Esophagus squamous epithelium (tissue), 5 donors: Measurements from ENCODE around the gene ZFAND3. TPM values are rescaled to one million over a fixed set of nuclear protein-coding genes. Genes with fewer than 3 reads are reported as not detected.

Experiments used
- DNase-seq: peaks from one replicate; lab custom pipeline; 2025; lab: John Stamatoyannopoulos, UW
- H3K27ac ChIP-seq, 4 donors: fragments of 200-600 bp; sonication (generic); one replicate each; pipeline ENCODE4 v1.5.1; 2016 to 2019; ENCODE audit warnings: mild to moderate bottlenecking in 1 of 4
- H3K27me3 ChIP-seq, 4 donors: fragments of 200-600 bp; sonication (generic); 1 replicate in 3 of 4; 2 replicates in 1 of 4; pipeline versions ENCODE4 v1.5.1 to v1.6.0; 2017 to 2021; ENCODE audit warnings: antibody characterized with exemption in 1 of 4
- H3K36me3 ChIP-seq, 3 donors: fragments of 200-600 bp; sonication (generic); one replicate each; pipeline ENCODE4 v1.5.1; 2016 to 2019
- H3K4me1 ChIP-seq, 3 donors: fragments of 200-600 bp; sonication (generic); one replicate each; pipeline ENCODE4 v1.5.1; 2017 to 2019
- H3K4me3 ChIP-seq, 4 donors: fragments of 200-600 bp; sonication (generic); 1 replicate in 3 of 4; 2 replicates in 1 of 4; pipeline ENCODE4 v1.5.1; 2016 to 2019; ENCODE audit warnings: mild to moderate bottlenecking in 2 of 4, moderate library complexity in 1 of 4
- H3K9me3 ChIP-seq, 3 donors: fragments of 200-600 bp; sonication (generic); one replicate each; pipeline ENCODE4 v1.5.1; 2016 to 2019
- POLR2A ChIP-seq, 4 donors: fragments of 450-650 bp; IDR thresholded peaks; one replicate each; pipeline ENCODE4 v1.6.1; 2017; ENCODE audit warnings: antibody characterized with exemption in 4 of 4, mild to moderate bottlenecking in 4 of 4, moderate library complexity in 3 of 4
- WGBS, 2 donors: methylation state at CpG; one replicate each; pipeline ENCODE4 v1.1.5; 2018; 5-methylcytosine and 5-hydroxymethylcytosine counted together
- intact Hi-C: fragments of 100-400 bp; cut with DNase I; formaldehyde crosslinking; loops from one replicate; pipeline ENCODE4 v1.15.0; 2022
- total RNA-seq, 4 donors: library from RNA; depleted of rRNA; stranded (reverse); fragments of >200 nt; gene quantifications; one replicate each; pipeline ENCODE4 v1.1.0, GENCODE V29; 2016
- TF ChIP-seq, protein P1 (sequence below), 6 experiments: fragments of 450-650 bp in 4 of 6; fragments of 200-600 bp in 2 of 6; sonication (generic) in 2 of 6; IDR thresholded peaks; one replicate each; pipeline ENCODE4 v1.5.1; 2016 to 2019; ENCODE audit warnings: antibody characterized with exemption in 6 of 6, mild to moderate bottlenecking in 4 of 6, moderate library complexity in 4 of 6
- donor health status: DM: yes; HTN: yes; CAD: no.

The ZFAND3 gene
- total RNA-seq, 4 donors from 2014 or later, result 15.7 to 23.8 (median 20.9) TPM

DNA sequence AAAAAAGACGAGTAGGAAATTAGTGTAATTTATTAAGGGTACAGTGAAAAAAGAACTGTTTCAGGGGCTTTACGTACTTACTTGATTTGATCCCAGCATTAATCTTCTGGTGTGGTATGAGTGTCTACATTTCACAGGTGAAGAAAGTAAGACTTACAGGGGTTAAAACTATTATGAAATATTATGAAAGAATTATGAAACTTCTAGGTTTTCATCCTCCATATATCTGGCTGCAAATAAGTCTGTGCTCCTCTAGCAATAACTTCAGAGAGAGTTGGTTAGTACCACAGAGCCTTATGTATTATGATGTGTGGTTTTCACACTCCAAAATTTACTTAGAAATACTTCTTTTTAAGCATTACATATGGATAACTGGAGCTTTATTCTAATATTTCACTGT, 41.9 kb downstream of the ZFAND3 start:
- WGBS, 2 donors, result 74 to 79% methylated on average over 2 of the region's 2 CpGs

DNA sequence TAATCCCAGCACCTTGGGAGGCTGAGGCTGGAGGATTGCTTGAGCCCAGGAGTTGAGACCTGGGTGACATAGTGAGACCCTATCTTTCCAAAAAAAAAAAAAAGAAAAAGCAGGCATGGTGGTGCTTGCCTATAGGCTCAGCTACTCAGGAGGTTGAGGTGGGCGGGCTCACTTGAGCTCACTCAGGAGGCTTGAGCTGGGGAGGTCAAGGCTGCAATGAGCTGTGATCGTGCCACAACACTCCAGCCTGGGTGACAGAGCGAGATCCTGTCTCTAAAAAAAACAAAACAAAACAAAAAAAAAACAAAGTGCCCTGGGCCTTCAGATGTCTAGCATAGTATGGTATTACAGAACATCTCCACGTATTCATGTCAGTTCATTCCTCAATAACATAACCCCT, 42.9 kb downstream of the ZFAND3 start:
- H3K4me3 ChIP-seq, result no peak overlapping the region
- no peaks in the 10 kb centered on the region for H3K27me3 ChIP-seq
- TF ChIP-seq, protein P1, sequence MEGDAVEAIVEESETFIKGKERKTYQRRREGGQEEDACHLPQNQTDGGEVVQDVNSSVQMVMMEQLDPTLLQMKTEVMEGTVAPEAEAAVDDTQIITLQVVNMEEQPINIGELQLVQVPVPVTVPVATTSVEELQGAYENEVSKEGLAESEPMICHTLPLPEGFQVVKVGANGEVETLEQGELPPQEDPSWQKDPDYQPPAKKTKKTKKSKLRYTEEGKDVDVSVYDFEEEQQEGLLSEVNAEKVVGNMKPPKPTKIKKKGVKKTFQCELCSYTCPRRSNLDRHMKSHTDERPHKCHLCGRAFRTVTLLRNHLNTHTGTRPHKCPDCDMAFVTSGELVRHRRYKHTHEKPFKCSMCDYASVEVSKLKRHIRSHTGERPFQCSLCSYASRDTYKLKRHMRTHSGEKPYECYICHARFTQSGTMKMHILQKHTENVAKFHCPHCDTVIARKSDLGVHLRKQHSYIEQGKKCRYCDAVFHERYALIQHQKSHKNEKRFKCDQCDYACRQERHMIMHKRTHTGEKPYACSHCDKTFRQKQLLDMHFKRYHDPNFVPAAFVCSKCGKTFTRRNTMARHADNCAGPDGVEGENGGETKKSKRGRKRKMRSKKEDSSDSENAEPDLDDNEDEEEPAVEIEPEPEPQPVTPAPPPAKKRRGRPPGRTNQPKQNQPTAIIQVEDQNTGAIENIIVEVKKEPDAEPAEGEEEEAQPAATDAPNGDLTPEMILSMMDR (IDR thresholded peaks at IDR 0.05), result no peak
- no peak for TF ChIP-seq POLR2A (IDR thresholded peaks at IDR 0.05)
- no peak overlapping the region for H3K27ac ChIP-seq
- WGBS, 2 donors, result 81 to 91% methylated on average over 4 of the region's 4 CpGs
- H3K36me3 ChIP-seq, result peaks cover 0 to 3% (median 0%) of the 10 kb centered on the region in 3 donors
- intact Hi-C loops, result no loop called here
- no peaks in the 10 kb centered on the region for H3K9me3 ChIP-seq
- H3K4me1 ChIP-seq, result peaks cover 4 to 65% (median 11%) of the 10 kb centered on the region in 3 donors
- DNase-seq, result no peak

More for the DNA sequence above, 41.9 kb downstream of the ZFAND3 start:
- peaks cover 0 to 3% (median 0%) of the 10 kb centered on the region in 3 donors for H3K36me3 ChIP-seq
- no peak for DNase-seq
- no peaks in the 10 kb centered on the region for H3K9me3 ChIP-seq
- intact Hi-C loops, result no loop called here
- peaks cover 0 to 56% (median 2%) of the 10 kb centered on the region in 3 donors for H3K4me1 ChIP-seq
- no peak overlapping the region for H3K4me3 ChIP-seq
- H3K27ac ChIP-seq, result no peak overlapping the region
- no peaks in the 10 kb centered on the region for H3K27me3 ChIP-seq
- TF ChIP-seq, protein P1 (IDR thresholded peaks at IDR 0.05), result no peak

DNA sequence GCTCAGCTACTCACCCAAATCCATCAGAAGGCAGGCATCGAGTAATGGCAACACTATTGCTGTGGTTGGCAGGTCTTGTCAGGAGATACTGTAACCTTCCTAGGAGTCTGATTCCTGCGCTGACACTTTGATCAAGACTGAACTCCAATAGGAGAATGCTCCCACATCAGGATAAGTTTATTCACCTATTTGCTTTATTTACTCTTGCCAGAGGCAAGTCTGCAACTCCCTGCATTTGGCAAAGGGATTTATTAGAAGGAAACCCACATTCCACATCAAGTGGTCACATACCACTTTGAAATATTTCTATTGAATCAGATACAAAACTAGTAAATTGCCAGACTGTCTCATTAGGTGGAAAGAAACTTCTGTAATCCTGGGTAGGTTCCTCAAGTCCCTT, 43.5 kb downstream of the ZFAND3 start:
- no peak for DNase-seq
- no peaks in the 10 kb centered on the region for H3K9me3 ChIP-seq
- no peak overlapping the region for H3K27ac ChIP-seq
- peaks cover 4 to 65% (median 11%) of the 10 kb centered on the region in 3 donors for H3K4me1 ChIP-seq
- H3K27me3 ChIP-seq, result no peaks in the 10 kb centered on the region
- no peak for TF ChIP-seq POLR2A (IDR thresholded peaks at IDR 0.05)
- TF ChIP-seq, protein P1 (IDR thresholded peaks at IDR 0.05), result no peak
- intact Hi-C loops, result no loop called here
- H3K4me3 ChIP-seq, result no peak overlapping the region
- H3K36me3 ChIP-seq, result peaks cover 0 to 3% (median 0%) of the 10 kb centered on the region in 3 donors
- 67 to 69% methylated on average over 2 of the region's 2 CpGs for WGBS, 2 donors

DNA sequence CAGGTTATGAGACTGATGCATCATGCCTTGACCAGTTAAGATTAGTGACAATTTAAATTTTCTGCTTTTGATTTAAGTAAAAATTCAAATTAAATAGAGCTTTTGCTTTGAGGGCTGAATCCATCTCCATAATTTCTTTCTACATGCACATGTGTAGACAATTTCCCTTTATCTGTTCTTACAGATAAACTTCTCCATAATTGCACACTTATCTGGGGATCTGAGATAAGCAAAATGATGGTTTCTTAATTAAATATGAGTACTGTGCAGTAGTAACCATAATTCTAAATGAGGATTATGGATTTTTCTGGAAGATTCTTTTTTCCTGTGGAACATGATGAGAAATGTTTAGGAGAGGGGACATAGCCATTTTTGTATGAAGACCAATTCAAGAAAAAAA, 44.7 kb downstream of the ZFAND3 start:
- intact Hi-C loops, result no loop called here
- Histone ChIP-seq H3K4me3 (no peak overlapping the region), H3K4me1 (peaks cover 4 to 64% (median 16%) of the 10 kb centered on the region in 3 donors), H3K9me3 (no peaks in the 10 kb centered on the region), H3K27me3 (no peaks in the 10 kb centered on the region), H3K36me3 (peaks cover 0 to 3% (median 0%) of the 10 kb centered on the region in 3 donors), H3K27ac (no peak overlapping the region)
- DNase-seq, result no peak
- TF ChIP-seq, protein P1 (IDR thresholded peaks at IDR 0.05), result no peak

DNA sequence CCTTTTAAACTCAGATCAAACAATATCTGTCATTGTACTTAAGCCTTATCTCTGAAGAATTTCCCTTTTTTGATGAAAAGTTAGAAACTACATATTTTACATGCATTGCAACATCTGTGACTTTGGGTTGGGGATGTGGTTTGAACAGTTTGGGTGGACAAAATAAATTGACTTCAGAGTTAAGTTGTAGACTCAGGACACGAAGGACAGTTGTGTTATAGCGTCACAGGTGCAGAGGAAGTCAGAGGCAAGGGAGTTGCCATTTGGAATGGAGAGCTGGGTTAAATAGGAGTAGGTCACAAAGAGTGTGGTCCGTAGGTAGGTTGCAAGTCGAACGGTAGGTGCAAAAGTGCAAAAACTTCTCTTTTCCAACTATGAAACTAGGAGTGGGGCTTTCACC, 46.0 kb downstream of the ZFAND3 start:
- DNase-seq, result no peak
- Histone ChIP-seq H3K27me3 (no peaks in the 10 kb centered on the region), H3K4me1 (peaks cover 4 to 53% (median 16%) of the 10 kb centered on the region in 3 donors), H3K27ac (no peak overlapping the region), H3K36me3 (peaks cover 0 to 3% (median 0%) of the 10 kb centered on the region in 3 donors), H3K9me3 (no peaks in the 10 kb centered on the region), H3K4me3 (no peak overlapping the region)
- 73 to 94% methylated on average over 5 of the region's 5 CpGs for WGBS, 2 donors
- TF ChIP-seq, protein P1 (IDR thresholded peaks at IDR 0.05), result no peak
- no peak for TF ChIP-seq POLR2A (IDR thresholded peaks at IDR 0.05)
- intact Hi-C loops, result no loop called here
